ENCODE measurements around the gene HOXA9.

HOXA9 gene

DNA sequence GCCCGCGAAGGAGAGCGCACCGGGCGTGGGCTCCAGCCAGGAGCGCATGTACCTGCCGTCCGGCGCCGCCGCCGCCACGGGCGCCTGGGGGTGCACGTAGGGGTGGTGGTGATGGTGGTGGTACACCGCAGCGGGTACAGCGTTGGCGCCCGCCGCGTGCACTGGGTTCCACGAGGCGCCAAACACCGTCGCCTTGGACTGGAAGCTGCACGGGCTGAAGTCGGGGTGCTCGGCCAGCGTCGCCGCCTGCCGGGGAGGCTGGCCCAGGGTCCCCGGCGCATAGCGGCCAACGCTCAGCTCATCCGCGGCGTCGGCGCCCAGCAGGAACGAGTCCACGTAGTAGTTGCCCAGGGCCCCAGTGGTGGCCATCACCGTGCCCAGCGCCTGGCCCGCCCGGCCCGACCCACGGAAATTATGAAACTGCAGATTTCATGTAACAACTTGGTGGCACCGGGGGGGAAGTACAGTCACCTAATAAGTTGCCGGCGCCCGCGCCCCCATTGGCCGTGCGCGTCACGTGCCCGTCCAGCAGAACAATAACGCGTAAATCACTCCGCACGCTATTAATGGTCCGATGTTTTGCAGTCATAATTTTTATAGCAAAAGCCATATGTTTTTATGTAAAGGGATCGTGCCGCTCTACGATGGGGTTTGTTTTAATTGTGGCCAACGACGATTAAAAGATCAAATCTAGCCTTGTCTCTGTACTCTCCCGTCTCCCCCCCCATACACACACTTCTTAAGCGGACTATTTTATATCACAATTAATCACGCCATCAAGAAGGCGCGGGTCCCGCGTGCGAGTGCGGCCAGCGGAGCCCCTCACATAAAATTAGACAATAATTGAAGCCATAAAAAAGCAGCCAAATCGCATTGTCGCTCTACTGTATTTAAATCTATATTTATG, at the start of gene HOXA9:
TSS of gene HOXA9 (minus strand) at position 449 of the 907 bp plus-strand sequence. CDS start at position 369, 80 bp downstream.
- FAIRE-seq (no peak), DNase-seq (ENCODE audit: insufficient read length, low spot score) (no peak)

DNA sequence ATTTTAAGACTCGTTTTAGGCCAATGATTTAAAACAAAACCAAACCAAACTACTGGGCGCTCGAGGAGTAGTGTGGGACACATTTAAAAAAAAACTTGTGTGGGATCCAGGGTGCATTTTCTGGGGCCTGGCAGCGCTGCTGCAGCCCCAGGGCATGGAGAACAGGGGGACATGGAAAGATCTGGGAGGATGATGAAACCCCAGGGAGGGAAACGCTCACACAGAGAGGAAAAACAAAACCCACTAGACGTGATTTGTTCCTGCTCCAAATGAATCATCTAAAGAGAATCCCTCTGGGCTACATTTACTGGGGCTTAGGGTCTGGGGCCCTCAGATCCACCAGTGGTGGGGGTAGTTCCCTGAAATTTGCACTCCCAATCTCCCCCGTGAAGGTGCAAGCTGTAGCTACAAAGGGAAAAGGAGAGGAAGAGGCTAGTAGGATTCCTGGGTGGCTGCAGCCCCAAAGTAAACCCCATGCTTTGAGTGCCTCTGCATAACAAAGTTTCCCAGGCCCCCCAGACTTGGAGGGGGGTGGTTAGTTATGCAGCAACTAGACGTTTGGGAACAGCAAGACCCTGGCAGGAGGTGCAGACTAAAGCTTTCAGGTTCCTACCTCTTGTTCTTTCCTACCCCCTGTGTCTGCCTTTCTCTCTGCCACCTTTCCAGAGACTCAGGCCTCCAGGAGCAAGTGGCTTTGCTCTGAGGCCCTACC, 49.1 kb upstream of the HOXA9 start:
- DNase-seq (ENCODE audit: insufficient read length, low spot score), result no peak
- no peak for FAIRE-seq

DNA sequence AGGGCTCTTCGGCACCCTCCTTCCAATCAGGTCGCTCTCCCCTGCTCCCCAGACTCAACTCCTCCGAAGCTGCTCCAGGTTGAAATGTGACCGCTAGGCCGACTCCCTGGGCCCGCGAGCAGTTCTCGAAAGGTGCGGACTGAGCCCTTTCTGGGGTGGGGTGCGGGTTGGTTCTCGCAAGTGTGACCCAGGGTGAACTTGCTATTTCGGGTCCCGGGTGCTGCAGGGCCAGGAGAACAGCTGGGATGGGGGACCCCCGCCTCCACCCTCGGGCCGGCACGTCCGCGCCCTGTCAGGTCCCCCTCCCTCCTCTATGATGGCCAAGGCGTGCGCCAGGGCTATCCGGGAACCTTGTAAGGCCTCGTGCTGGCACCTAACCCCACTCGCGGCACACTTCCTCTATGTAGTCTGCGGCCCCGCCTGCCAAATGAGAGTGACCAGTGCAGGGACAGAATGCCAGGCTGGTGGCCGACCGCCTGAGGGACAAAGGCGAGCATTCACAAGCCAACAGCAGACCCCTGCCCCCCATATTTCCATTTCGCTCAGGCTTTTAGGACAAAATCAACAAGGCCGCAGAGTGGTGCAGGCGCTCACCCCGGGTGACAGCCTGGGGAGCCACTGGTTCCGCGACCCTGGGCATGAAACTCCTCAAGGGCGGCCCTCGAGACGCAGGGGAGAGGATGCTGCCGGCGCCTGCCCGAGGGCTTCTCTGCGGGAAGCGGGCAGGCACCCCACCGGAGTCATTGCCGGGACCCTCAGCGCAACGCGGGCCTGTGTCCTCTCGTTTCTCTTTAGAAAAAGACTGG, 48.3 kb upstream of the HOXA9 start:
- no peak for FAIRE-seq
- no peak for DNase-seq (ENCODE audit: insufficient read length, low spot score)

DNA sequence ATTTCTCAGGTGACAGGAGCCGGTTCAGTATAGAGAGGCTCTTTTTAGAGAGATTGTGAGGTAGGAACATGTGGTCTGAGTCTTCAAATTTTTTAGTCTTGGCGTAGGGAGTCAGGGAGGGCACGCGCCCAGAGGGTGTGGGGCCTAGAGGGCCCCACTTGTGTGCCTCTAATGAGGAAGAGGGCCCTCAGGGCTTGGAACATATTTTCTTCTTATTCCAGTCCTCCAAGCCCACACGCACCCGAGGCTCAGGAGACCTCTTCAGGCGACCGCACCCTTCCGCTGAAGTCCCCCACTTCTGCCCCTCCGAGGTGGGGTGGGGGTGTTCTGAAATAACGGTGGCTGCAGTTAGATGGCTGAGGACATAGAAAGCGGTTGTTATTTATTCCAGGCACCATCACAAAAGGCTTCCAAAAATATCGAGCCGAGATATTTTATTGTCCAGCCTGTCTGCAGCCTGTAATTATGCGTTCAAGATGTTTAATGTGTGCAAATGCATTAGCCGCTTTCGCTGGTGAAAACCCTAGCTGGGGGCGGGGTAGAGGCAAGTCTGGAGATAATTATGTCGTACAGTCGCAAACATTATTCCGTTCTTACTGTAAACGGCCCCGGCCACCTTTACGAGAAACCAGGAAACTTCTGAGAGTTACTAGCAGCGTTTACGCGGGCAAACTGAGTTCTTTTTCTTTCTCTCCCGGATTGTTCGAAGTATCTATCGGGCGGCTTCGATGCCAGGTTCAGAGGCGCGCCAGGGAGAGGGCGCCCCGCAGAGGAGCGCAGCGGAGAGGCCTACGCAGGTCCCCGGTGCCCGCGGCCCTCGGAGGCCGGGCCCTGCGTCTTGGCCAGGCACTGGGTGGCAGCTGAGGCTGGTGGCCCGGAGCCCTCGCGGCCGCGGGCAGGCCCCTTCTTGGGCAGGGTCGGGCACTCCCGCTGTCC, 47.4 kb upstream of the HOXA9 start:
- no peak for DNase-seq (ENCODE audit: insufficient read length, low spot score)
- no peak for FAIRE-seq

DNA sequence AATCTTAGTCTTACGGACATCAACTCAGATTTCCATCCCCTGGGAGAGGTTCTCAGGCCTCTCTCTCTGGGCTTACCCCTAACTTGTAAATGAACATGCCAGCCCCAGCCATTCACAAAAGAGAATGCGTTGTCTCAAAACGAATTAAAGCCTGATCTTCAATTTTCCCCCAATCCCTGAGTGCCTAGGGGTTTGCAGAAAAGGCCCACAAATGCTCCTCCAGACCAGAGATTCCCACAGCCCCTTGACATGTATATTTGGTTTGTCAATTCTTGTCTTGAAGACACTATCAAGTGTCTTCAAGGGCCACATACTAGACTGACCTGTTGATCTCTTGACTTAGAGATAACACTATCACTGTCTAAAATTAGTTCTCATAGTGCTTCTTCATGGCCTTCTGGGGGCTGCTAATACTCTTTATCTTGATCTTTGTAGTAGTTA, 46.4 kb upstream of the HOXA9 start:
- FAIRE-seq (no peak), DNase-seq (ENCODE audit: insufficient read length, low spot score) (no peak)

DNA sequence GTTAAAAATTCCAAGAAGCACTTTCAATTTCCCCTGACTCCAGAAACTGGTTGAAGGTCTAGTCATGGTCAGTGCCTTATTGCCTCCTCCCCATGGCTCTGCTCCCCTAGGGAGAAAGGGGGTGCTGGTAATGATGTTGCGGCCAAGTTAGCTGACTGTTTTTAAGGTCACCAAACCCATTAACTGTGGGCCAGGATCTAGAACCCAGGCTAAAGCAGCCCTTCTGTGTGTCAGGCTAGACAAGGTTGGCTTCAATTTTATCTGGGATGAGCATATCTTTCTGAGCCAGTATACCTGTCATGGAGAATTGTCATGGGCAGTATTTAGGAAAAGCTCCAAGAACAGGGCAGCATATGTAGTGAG, 45.7 kb upstream of the HOXA9 start:
- DNase-seq (ENCODE audit: insufficient read length, low spot score) (no peak), FAIRE-seq (no peak)

DNA sequence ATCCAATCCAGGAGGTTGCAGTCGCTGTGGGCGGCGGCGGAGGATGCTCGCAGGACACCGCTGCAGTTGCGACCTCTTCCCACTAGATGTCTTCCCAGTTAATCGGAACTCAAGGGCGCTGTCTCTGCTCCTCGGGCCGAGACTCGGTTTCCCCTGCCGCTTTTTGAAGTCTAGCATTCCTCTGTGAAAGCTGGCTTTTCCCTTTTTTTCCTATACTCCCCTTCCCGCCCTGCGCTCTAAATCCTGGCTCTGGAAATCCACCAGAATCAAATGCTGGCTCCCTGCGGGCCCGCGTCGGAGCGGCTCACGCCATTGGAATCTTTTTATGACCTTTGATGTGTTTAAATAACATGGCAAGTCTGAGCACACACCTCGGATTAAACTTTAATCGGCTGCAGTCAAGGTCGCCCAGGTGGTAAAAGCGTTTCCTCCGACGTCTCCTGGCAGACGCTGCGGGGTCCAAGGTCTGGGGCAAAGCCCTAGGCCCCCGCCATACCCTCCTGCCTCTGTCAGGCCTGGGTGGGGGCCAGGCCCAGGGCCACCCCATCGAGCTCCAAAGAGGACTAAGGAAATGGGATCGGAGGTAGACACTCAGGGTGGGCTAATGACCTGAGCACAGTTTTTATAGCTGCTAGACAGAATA, 45.2 kb upstream of the HOXA9 start:
- DNase-seq (ENCODE audit: insufficient read length, low spot score), result peak; percentile 73
- FAIRE-seq, result peak; percentile 56

DNA sequence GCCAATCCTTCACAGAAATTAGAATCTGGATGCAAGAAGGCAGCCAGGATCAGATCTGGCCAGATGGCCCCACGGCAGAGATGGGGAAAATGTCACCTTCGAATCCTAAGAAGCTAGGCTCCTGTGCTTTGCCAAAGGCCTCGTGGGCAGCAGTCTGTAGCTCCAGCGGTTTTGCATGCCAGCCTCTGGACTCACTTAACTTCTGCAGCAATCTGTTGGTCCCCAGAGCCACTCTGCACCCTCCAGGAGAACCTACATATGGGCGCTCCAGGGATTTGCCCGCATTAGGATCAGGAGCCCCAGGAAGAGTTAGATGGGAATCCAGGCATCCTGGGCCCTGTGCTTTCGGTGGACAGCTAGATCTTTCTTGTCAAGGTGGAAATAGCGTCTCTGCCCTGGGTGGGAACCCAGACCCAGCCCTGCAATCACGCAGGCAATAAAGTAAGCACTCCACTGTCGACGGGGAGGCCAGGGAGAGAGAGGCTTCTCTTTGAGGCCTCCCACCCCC, 44.6 kb upstream of the HOXA9 start:
- FAIRE-seq, result no peak

DNA sequence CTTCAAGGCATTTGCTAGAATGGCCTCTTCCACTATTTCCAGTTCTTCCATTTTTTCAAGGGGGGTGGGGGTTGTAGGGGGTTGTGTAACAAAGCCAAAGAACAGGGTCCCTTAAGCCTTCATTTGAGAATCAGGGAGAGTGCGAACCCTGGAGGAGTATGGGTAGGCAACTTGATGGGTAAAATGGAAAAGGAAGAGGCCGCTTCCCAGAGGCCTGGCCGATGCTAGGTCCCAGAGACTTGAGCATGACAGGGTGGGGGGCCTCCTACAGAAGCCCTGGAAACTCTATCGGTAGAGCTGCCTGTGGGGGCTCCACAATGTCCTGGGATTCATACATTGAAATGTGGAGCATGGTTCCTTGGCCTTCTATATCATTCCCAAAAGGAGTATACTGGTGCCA, 43.7 kb upstream of the HOXA9 start:
- FAIRE-seq, result no peak

More for the DNA sequence above, 44.6 kb upstream of the HOXA9 start:
- no peak for DNase-seq (ENCODE audit: insufficient read length, low spot score)

DNA sequence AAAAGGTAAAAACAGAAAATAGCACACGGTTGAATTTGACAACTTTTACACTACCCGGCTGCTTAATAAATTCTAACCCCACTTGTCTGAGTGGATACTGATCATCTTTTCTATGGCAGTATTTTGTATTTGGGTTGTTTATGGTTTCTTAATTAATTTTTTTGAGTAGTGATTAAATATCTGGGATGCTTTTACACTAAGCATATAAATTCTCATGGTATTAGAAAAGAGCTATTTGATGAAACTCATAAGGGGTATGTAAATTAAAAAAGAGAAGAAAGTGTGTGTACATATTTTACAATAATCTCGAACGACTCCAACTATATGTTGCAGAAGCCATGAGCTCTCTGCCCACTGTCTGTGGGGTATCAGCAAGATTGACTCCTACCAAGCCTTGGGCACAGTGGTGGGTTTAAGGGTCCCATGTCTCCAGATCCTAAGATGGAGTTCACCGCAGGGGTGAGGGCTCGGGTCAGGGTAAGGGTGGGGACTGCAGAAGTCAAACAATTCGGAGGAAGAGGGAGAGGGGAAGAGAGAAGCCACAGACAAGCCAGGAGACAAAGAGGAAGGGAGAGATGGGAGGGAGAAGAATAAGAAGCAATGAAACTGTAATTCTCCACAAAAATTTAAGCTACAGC, 42.1 kb upstream of the HOXA9 start:
- FAIRE-seq (no peak), DNase-seq (ENCODE audit: insufficient read length, low spot score) (no peak)

More for the DNA sequence above, 43.7 kb upstream of the HOXA9 start:
- DNase-seq (ENCODE audit: insufficient read length, low spot score), result no peak

DNA sequence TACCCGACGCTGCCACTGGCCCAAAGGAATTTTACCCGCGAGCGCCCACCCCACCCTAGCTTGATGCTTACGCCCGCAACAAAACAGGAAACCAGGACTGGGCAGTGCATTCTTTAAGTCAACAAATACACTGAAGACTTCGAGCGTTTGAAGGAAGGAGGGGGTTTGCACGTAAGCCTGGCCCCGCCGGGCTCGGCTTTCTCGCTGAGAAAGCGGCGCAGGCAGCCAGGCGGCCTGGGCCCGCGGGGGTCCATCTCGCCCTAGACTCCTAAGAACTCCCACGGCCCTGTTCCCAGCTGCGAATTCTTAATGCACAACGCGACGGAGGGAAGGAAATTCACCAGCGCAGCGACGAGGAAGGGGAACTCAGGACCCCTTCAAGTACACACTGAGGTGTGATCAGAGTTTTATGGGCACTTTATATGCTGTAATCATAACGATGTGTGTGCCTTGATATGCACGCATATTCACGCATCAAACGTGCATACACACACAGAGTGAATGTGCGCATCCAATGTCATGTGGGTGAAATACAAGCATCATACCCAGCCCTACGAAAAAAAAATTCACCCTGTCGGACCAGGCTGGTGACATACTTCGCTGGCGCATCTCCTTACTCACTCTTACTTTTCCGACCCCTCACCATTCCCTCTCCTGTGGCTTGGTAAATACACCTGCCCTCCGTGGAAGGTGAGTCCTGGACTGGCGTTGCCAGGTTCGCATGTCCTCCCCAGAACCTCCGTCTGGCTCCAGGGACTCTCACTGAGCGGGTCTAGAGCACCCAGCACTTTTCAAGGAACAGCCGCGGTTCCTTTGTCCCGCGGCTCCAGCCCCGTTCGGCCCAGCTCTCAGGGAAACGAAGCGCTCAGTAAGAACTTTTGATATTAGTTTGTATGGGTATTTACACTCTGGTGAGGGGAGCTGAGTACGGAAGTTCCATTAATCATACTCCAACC, 40.3 kb upstream of the HOXA9 start:
- DNase-seq (ENCODE audit: insufficient read length, low spot score) (no peak), FAIRE-seq (no peak)

DNA sequence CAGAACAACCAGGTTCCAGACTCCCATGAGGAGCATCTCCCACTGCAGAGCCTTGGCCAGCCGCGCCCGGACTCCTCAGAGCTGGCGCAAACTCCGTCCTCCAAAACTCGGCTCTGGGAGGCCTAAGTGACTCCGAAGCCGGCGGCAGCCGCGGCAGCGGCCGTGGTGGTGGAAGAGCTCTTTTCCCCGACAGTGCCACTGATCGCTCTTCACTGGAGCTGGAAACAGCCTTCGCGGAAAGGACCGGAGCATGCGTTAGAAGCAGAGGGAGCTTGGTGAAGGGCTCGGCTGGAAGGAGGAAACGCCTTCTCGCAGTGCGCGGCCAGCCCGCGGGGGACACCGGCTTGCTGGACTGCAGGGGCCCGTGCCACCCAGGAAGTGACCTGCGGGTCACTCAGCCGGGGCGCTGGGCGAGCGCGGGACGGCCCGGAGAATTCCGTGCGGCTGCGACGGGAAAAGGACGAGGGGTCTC, 39.5 kb upstream of the HOXA9 start:
- no peak for DNase-seq (ENCODE audit: insufficient read length, low spot score)
- no peak for FAIRE-seq

DNA sequence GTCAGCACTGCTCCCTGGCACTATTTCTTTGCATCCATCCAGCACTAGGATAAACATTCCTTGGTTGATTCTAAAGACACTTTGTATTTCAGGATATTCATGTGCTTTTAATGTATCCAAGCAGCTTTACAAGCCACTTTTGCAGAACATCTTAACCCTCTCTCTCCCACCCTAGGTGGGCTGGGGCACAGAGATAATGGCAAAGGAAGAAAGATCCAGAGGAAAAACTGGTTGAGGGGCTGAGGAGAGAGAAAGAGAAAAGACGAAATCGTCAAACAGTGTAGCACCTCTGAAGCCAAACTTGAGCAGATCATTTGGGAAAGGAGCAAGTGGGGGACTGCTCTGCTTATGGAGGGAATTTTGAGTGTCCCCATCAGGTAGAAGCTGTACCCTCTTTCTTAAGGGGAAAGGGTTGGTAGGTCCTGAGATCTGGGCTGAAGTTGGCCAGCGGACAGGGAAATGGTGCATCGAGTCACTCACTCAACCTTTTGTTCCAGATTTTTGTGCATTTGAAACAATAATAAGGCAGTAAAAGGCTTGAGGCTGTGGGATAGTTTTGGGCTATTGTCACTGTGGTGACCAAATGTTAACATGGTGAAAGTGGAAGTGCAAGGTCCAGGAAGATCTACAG, 38.7 kb upstream of the HOXA9 start:
- FAIRE-seq (no peak), DNase-seq (ENCODE audit: insufficient read length, low spot score) (no peak)

DNA sequence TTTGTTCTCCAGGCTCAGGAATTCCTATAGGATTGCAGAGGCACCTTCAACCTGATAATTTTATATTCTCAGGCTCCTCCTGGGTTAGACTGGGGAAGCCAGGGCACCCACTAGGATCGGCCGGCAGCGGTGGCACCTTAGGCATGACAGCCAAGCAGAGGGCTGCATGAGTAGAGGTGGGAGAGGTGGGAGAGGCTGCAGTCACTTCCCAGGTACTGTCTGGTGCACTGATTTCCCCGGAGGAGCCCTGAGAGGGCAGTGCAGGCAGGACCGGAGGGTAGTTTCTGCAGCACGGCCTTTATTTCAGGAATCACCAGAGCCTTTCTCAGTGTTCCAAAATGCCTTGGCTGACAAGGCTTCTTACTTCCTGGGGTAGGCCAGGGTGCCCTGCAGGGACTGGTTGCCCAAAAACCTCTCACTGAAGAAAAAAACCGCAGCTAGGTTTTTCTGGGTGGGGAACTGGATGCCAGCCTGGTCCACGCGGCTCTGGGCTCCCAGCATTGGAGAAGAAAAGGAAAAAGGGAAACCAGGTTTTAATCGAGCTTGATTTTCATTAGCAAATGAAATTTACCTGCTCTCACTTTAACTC, 38.1 kb upstream of the HOXA9 start:
- DNase-seq (ENCODE audit: insufficient read length, low spot score) (no peak), FAIRE-seq (no peak)

DNA sequence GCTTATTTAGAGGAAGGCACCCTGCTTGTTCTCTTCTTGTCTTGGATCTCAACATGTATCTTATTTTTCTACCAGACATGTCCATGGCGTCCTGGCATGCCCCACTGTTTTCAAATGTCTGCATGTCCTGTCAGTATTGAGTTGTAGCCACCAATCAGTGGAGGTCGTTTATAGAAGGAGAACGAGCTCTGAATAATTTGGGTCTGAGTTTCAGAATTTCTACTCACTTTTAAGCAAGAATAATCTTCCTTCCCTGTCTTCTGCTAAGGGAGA, 37.5 kb upstream of the HOXA9 start:
- DNase-seq (ENCODE audit: insufficient read length, low spot score), result no peak
- FAIRE-seq, result no peak

DNA sequence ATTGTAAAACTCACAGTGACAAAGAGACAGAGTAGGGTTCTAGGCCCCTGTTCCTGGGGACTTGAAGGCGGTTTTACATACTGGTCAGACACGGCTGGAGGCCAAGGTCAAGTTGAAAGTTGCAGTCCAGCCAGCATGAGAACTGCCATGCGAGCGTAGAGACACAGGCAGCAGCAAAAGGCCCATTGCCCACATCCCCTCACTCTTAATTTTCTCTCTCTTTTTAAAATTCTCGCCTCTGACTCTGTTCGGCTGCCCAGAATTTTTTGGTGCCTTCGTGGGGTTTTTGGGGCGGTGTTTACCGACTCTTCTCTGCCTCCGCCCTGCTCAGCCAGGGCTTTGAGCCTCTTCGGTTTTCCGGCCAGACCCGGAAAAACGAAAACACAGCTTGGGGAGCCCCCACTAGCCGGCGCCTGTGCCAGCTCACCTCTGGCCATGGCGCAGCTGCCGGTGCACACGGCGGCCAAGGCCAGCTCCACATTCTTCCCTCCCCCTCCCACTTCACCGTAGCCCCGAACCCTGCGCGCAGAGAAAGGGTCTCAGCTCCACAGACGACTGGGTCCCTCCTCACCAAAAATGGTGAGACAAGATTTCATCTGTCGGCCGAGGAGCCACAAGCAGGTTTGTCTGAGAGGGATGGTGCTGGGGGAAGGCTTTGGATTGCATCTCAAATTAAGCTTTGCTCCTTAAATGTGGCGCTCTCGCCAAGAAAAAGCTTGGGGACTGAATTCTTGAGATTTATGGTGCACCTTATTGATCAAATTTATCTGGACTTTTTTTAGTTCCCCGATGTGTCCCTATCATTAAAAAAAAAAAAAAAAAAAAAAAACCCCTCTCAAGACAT, 36.9 kb upstream of the HOXA9 start:
- DNase-seq (ENCODE audit: insufficient read length, low spot score) (no peak), FAIRE-seq (no peak)

All from GM19239 (cell line).